ENCODE data around the gene DNAJC11. TPM values are rescaled to one million over a fixed set of nuclear protein-coding genes. Genes with fewer than 3 reads are reported as not detected.

DNAJC11 gene
- total RNA-seq, 1 experiment from 2014 or later: 102 TPM

GRCh38 chr1:6591222-6591621 is 110.4 kb downstream of the DNAJC11 start:
- no peak for DNase-seq (ENCODE audit: low spot score)
- ChIA-PET CTCF (interaction anchor here (1.2 kb wide), 1 partner anchor 44 kb away, joined by 4 read pairs; no protein-coding TSS in a partner anchor), POLR2A (no interaction called here)
- H3K27ac Mint-ChIP-seq: no peak overlapping the region
- H3K4me3 Mint-ChIP-seq: no peak overlapping the region
- no peaks in the 10 kb centered on the region for H3K9me3 Mint-ChIP-seq
- H3K36me3 Mint-ChIP-seq: peaks cover 26% of the 10 kb centered on the region
- no peak for ATAC-seq
- no peaks in the 10 kb centered on the region for H3K4me1 Mint-ChIP-seq
- no peaks in the 10 kb centered on the region for H3K27me3 Mint-ChIP-seq (ENCODE audit: low read depth)
- TF ChIP-seq KAT7 (CRISPR knock-in tag; IDR thresholded peaks at IDR 0.05; ENCODE audit: borderline replicate concordance): no peak

DNA sequence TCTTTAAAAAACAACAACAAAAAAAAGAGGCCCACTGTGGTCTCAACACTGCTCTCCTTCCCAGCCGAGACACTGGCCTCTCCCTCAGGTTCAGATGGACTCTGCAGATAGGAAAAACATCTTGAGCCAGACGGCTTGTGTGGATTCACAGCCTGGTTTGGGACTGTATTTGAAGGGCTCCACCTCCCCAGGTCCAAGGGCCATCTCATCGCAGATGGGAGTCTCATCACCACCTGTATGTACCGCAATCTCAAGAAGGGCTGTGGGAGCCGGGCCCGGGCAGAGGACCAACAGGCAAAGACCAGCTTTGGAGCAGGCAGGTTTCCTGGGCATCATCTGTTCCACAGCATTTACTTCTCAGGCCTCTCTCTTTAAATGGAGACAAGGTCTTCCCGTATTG is 111.6 kb downstream of the DNAJC11 start:
- TF ChIP-seq CREM (CRISPR knock-in tag; IDR thresholded peaks at IDR 0.05) (no peak), TEAD4 (CRISPR knock-in tag; IDR thresholded peaks at IDR 0.05) (no peak), NFATC4 (CRISPR knock-in tag; IDR thresholded peaks at IDR 0.05) (no peak), ZNF219 (CRISPR knock-in tag; IDR thresholded peaks at IDR 0.05; ENCODE audit: borderline replicate concordance) (no peak), ZNF281 (CRISPR knock-in tag; IDR thresholded peaks at IDR 0.05) (no peak)
- ATAC-seq (no peak), DNase-seq (ENCODE audit: low spot score) (no peak)
- Mint-ChIP-seq H3K27ac (no peak overlapping the region), H3K4me1 (no peaks in the 10 kb centered on the region), H3K27me3 (ENCODE audit: low read depth) (no peaks in the 10 kb centered on the region), H3K4me3 (no peak overlapping the region), H3K9me3 (no peaks in the 10 kb centered on the region), H3K36me3 (peaks cover 14% of the 10 kb centered on the region)
- ChIA-PET POLR2A (no interaction called here), CTCF (interaction anchor here (0.7 to 1.5 kb wide), 2 partner anchors 10 to 67 kb away, joined by 3 read pairs; partner anchors contain the start of gene ZBTB48)

GRCh38 chr1:6588893-6589520 is 112.6 kb downstream of the DNAJC11 start:
- ChIA-PET POLR2A (interaction anchor here (0.9 kb wide), 1 partner anchor 8 kb away, joined by 3 read pairs; no protein-coding TSS in a partner anchor), CTCF (interaction anchor here (0.8 to 1.5 kb wide), 3 partner anchors 9 to 58 kb away, joined by 3 read pairs; partner anchors contain the start of gene ZBTB48)
- Mint-ChIP-seq H3K9me3 (no peaks in the 10 kb centered on the region), H3K27me3 (ENCODE audit: low read depth) (no peaks in the 10 kb centered on the region), H3K36me3 (peaks cover 9% of the 10 kb centered on the region), H3K27ac (no peak overlapping the region; the same call in 1 of the 2 replicates), H3K4me1 (peaks cover 3% of the 10 kb centered on the region; the same call in 1 of the 2 replicates), H3K4me3 (no peak overlapping the region)
- ATAC-seq: no peak
- TF ChIP-seq AR (CRISPR knock-in tag; IDR thresholded peaks at IDR 0.05) (no peak), MAX (CRISPR knock-in tag; IDR thresholded peaks at IDR 0.05) (no peak), FOXP4 (CRISPR knock-in tag; IDR thresholded peaks at IDR 0.05) (no peak), ZNF232 (CRISPR knock-in tag; IDR thresholded peaks at IDR 0.05) (no peak), RELA (CRISPR knock-in tag; IDR thresholded peaks at IDR 0.05; ENCODE audit: borderline replicate concordance) (no peak)
- no peak for DNase-seq (ENCODE audit: low spot score)

Measured in WTC11 (cell line).